HG03520 (cell line): ENCODE measurements around the gene SERTAD2.

Experiments
- ATAC-seq: cut with Tn5 transposase; IDR thresholded peaks from one replicate; pipeline ENCODE4 v1.9.1; 2021; ENCODE audit warnings: mild to moderate bottlenecking, moderate library complexity; ENCODE audit not compliant: unreplicated experiment

The SERTAD2 gene

DNA sequence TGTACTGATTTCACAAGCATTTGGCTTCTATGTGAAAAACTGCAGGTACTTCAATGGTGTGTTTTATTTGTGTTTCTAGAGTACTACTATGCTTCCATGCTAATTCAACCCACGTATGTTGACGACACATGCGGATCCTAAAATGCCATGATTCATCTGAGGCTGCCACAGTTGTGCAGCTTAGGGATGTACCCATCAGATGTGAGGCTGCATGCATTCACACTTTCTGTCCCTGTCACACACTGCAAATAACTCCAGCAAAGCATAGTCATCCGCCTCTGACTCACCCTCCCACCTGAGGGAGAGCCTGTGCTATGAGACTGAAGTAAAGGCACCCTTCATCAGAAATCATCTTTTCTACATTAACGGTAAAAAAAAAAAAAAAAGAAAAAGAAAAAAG, 22.1 kb upstream of the SERTAD2 start:
- ATAC-seq: no peak

DNA sequence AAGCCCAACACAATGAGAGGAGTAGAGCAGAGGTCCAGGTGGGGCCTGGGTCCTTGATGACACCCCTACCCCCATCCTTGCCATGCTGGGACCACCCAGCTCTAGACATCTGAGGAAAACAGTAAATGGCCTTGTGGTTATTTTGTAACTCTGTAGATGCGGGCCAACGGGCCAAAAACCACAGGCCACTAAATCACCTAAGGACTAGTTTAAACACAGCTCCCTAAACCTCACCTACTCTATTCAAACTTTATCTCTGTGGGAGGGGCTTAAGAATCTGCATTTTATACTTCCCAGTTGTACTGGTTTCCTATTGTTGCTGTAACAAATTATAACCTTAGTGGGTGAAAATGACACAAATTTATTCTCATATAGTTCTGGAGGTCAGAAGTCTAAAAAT, 19.0 kb upstream of the SERTAD2 start:
- no peak for ATAC-seq

DNA sequence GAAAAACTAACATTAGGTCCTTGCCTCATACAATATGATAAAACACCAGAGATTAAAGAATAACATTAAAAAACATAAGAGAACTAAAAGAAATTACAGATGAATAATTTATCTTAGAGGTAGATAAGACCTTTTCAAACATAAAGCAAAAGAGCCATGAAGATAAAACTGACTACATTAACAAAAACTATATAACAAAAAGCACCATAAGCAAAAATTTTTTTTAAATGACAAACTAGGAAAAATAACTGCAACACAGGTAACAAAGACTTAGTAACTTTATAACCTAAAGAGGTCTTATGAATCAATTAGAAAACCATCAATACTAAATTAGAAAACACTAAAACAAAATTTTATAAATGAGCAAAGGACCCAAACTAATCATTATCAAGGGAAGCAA, 16.3 kb upstream of the SERTAD2 start:
- ATAC-seq: no peak

DNA sequence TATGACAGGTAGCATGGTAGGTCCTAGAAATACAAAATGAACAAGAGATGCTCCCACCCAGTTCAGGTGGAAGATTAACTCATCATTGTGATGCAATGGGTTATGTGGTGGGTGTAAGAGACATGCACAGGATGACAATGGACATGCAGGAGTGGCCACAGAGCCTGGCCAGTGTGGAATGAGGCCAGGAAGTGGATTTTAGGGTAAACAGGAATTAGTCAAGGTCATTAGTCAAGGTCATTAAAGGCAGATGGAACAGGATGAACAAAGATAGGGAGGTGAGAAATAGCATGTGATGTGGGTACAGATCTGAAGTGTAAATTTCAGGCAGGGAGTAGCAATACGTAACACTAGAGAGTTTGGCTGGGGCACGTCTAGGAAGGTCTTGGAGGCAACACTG, 15.6 kb upstream of the SERTAD2 start:
- ATAC-seq: no peak

DNA sequence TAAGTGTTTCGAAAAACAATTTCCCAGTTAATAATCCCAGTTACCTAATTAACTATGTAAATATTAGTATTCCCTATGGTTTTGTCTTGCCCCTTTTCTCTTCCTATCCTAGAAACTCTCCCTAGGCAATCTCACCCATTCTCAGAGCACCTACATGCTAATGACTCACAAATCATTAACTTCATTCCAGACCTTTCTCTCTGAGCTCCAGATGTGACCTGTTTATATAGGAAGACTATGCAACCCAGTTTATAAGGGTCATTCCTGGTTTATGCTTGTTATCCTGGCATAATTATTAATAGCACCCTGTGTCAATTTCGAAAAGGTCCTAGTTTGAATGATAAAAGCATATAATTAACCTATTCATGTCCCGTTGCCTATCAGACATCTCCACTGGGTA, 14.8 kb upstream of the SERTAD2 start:
- no peak for ATAC-seq

DNA sequence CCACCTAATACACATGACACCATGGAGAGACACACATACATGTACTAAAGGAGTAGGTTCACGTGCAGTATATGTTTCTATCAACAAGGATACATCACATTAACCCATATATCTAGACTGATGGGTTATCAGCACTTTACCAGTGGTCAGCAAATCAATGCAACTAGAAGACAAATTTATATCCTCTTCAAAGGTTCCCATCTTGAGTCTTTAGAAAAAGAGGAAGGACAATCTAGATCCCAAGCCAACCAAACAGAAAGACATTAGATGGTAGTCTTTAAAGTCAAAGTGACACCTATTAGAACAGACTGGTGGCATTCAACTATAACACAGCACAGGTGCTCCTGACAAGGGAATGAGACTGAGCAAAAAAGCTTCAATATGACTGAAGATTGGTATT, 13.8 kb upstream of the SERTAD2 start:
- no peak for ATAC-seq

DNA sequence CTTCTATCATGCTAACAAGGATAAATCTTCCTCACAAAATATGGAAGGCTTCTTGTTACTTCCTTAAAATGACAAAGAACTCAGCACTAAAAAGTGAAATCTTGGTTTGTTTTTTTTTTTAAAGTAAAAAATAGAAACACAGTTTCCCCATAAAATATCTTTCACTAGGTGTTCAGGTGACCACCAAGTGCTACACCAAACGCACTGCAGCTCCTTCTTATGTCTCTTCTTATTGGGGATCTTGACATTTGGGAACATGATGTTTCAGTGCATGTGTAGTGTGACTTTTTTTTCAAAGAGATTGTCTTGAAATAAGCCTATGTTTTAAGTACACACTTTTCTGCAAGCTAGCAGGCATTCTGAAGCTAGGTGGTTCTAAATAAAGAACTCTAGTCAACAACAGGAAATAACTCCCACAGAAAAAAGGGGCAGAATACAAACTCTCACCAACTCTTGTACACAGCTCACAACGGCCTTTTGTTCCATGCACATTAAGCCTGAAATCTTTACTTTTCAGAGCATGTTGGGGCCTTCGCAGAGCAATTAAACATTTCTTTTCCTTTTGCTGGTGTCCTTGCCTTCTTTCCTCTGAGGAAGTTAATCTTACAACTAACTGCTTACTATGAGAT, 13.2 kb upstream of the SERTAD2 start:
- ATAC-seq: no peak

DNA sequence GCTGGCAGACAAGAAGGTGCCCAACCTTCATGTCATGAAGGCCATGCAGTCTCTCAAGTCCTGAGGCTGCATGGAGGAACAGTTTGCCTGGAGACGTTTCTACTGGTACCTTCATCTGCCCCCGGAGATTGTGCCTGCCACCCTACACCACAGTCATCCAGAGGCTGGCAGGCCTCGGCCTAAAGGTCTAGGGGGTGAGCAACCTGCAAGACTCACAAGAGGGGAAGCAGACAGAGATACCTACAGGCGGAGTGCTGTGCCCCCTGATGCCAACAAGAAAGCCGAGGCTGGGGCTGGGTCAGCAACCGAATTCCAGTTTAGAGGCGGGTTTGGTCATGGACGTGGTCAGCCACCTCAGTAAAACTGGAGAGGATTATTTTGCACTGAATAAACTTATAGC, 12.0 kb upstream of the SERTAD2 start:
- no peak for ATAC-seq

DNA sequence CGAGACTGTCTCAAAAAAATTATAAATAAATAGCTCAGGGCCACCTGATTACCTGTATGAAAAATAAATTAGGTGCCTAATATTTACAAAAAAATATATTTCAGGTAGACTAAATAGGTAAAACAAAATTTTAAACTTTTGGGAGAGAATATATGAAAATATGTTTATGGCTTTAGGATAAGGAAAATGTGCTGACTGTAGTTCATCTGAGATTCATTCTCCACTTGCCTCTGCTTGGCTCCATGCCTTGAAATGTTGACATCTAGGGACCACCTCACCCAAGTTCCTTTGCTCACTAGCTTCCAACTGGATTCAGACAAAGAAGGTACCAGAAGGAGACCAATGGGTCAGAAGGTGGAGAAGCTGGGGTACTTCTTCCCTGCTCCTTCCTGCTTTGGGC, 9.7 kb upstream of the SERTAD2 start:
- ATAC-seq: no peak

DNA sequence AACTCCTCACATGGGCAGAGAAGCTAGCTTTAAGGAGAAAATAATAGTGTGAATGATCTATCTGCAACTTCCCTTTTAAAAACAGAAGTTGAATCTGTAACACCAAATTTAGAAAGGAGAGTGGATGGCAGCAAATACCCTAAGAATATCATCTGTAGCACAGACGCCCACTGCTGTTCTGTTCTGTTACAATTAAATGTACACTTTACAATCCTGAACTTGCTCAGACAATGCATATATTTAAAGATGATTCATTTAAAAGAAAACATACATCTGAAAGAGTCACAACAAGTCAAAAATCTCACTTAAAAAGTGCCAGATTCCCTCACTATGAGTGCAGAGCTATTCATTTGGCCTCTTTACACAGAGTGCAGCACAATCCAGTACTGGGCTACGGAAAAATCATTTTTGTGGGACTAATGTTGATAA, 8.0 kb upstream of the SERTAD2 start:
- ATAC-seq: no peak

DNA sequence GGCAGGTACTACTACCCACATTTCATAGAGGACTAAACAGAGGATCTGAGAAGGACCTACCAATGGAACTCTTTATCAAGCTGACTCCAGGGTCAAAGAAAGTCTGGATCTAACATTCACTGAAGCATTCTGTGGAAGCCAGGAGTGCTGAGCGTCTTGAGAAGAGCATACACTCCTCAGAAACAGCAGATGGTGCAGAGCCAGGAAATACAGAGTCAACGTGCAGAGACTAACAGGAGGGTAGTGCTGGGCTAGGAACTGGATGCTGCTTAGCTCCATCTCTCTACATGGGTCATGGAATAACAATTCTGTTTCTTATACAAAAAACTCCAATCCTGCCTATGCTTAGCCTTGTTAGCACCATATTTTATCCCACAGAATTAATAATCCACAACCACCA, 5.5 kb upstream of the SERTAD2 start:
- ATAC-seq: no peak

DNA sequence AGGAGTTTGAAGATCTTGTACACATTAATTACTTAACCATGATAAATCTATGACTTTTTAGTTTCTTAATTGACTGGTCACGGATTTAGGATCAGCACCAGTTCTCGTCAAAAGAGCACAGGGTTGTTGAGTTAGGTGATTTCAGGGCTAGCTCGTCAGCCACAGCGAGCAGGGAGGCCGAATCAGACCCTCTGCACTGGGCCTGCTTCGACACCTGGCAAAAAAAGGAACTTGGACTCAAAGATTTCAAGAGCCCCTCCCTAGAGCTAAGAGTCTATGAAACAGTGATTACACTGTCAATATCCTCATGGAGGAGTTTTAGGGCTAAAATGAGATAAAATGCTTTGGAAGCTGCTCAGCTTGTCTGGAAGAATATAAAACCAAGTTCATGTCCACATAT, 4.6 kb upstream of the SERTAD2 start:
- ATAC-seq: no peak

DNA sequence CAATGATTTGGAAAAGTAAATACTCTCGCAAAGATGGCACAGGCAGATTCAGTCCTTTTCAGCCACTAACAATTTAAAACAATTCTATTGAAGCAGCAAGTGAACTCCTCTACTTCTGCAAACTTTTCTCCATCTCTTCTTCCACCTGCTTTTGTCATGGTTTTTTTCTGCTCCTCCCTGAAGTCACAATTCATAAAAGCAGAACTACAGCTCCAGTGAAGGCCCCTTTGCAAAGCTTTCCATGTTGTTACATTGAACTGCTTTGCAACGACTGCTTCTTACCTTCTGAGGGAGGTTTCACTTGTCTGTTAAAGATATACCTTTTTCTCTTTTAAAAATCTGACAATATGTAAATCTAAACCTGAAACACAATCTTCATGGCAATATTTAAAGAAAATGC, 3.7 kb upstream of the SERTAD2 start:
- ATAC-seq: no peak

DNA sequence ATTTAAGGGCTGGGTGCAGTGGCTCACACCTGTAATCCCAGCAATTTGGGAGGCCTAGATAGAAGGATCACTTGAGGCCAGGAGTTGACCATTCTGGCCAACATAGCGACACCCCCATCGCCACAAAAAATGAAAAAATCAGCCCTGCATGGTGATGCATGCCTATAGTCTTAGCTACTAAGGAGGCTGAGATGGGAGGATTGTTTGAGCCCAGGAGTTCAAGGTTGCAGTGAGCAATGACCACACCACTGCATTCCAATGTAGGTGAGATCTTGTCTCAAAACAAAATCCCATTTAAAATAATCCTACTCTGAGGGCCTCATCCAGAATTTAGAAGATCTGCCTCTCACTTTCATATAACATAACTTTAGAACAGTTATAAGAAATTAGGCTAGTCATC, 2.7 kb upstream of the SERTAD2 start:
- ATAC-seq: no peak

DNA sequence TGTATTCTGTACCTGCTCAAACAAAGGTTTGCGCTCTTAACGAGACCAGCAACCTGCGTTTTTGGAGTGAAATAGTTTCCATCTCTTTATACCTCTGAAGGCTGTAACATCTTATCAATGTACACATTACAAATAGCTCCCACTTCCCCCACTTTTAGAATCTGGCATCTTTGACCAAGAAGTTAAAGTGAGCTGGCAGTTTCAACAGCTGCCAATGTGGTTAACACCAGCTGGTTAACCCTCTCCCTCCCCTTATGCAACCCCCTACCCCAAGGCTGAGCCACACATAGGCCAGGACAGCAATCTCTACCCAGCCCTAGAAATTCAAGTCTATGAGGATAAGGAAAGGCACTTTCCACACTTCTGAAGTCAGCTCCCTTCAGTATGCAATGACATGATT, 2.2 kb upstream of the SERTAD2 start:
- no peak for ATAC-seq

DNA sequence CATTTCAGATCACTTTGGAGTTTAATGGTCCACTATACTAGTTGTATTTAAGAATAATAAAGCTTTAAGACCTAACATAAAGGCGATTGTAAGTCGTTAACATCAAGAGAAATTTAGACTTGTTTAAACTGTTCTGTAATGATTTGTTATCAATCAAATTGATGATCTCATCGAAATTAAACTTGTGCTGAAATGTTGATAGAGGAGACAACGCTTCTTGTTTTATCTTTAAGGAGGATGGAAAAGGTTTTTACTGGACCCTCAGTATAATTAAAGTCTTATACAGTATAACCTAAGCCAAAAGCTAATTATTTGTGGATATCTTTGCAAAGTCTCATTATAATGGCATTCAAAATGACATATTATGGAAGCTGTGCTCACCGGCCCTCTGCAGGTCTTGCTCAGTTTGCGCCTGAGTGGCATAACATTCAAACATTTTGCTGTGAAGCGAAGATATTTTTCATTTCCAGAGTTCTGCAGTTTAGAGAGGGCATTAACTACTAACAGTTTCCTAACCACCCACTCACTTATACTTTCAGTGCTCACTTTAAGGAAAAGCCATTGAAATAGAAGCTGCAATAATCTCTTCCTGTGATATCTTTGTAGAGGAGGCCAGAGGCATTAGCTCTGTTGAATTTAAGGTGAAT, 1.4 kb upstream of the SERTAD2 start:
- no peak for ATAC-seq

DNA sequence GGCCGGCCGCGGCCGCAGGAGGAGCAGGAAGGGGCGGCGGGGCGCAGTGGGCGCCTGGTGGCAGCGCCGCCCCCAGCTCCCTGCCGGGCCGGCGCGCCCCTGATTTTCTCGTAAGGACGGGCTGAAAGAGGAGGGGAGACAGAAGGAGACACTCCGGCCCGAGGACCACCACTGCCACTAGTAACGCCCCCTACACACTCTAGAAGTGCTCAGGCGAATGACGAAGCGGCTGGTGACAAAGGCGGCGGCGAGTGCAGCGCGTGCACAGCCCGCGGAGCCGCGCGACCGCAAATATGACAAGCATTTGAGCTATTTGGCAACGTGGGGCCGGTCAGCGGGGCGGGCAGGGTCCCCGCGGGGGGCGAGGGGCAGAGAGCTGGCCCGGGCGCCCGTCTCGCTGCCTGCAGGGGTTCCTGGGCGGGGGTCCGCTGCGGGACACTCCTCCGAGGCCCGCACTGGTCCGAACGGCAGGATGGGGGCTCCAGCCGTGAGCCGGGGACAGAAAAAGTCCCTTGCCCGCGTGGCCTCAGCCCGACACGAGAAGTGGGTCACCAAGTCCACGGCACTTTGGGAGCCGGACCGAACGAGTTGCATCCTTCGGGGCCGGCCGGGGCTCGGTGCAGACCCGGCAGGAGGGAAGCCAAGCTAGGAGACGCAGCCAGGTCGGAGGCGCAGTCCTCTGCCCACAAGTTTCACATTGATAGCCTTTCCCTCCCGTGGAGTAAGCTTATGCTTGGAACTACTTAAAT, 524 bp upstream of the SERTAD2 start:
- ATAC-seq: peak; percentile 39

DNA sequence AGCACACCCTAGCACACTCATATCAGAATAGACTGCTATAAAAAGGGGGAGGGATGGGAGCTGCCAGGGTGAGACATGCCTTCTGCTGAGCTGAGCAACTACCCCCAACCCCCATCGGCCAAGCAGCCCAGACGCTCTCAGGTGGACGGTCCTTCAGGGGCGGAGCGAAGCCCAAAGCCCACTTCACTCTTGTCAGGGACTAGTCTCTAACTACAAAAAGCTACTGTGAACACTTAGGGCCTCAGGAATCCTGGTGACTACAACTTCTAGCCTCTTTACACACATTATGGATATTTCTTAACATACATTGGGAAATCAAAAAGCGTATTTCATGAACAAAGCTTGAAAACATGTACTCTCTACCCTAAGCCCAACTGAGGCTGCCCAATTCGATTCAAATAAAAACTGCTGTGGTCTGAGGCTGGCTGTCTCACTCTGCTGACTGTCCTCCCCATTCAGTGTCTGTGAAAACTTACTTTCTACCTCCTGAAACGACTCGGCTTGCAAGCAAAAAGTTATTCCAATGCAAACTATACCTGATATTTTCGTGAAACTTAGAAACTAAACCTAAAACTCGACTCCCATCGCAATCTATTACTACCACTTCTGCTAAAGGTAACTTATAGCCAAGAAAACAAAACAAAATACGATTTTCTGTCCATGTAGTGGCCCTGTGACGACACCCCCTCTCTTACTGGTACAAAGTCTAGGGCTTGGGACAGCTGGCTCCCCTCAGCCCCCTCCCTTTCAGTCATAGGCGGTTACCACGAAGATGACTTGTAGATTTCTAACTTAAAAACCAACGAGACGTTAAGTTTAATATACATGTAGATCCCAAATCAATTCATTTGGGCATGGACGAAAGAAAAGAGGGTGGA, 1.2 kb downstream of the SERTAD2 start:
- no peak for ATAC-seq

DNA sequence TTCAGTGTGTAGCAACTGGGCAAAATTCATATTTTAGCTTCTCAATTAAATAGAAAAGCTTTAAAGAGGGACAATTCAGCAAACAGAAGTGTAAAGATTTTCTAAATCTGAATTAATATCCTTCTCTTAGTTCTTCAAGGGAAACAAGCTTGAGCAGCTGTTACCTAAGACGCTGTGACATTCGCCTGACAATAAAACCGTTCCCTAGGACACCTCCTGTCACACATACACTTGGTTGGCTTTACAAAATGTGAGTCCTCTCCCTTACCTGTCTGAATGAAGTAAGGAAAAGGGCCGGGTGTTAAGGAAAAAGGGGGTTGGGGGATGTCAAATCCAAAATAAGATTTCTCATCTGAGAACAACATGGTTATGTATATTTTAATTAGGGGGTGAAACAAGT, 2.1 kb downstream of the SERTAD2 start:
- ATAC-seq: no peak

DNA sequence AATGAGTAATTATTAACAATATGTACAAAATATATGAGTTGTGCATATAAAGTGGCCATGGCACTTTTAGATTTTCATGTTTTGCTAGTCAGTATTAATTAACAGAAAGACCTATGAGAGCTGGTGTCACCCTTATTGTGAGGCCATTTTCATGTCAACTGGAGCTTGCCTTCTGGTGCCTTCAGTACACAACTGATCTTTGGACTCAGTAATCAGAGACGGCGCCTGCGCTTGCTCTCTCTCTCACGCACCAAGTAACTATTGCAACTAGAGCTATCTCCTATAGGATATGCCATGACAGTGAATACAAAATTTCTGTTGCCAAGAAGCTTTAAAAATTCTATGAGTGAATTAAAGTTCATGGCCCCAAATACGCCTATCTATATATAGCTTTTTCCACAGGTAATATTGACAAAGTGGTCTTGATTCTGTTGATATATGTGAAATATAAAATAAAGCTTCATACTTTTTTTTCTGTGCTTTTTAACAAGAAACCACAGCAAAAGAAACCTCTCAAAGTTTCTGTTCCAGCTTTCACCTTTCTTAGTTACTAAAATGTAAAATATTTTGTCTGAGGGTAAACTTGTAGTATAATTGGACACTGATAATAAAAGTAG, 2.9 kb downstream of the SERTAD2 start:
- ATAC-seq: no peak

DNA sequence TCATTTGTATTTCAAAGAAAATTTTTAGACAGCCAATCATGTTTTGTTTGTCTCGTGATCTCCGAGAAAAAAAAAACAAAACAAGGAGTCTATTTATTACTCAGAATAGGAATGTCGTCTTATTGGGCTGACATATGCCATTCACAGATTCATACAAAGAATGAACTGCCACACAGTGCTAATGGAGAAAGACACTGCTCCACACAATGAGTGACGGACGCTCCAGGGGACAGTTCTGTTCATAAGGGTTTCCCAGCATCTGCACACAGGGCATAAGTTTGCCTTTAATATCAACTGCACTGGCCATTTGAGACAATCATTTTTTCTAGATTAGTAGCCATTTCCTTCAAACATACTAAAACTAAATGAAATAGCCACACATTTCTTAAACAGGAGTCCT, 3.4 kb downstream of the SERTAD2 start:
- ATAC-seq: no peak
